Measurements from ENCODE around the gene RDX. TPM values are rescaled to one million over a fixed set of nuclear protein-coding genes. Genes with fewer than 3 reads are reported as not detected.

Gene RDX
- total RNA-seq, 1 experiment from 2014 or later, result 77.4 TPM

Other genes starting within 250 kb of the RDX start
- 2.4 to 3.1 TPM (median 2.8 TPM) in 3 replicates for gene ZC3H12C, start 203.2 kb downstream of the RDX start, total RNA-seq (2021)
- 9.3 to 9.9 TPM (median 9.6 TPM) in 3 replicates for gene FDX1, start 133.3 kb upstream of the RDX start, total RNA-seq (2021)